Transverse colon (tissue), 4 donors: ENCODE measurements around the gene PSKH1.

Experiments
- CTCF ChIP-seq, 5 experiments: fragments of 200-600 bp in 3 of 5; fragments of 450-650 bp in 2 of 5; sonication (generic) in 3 of 5; IDR thresholded peaks; 1 replicate in 2 of 5; 2 replicates in 3 of 5; pipeline ENCODE4 v1.5.1; 2016 to 2017; ENCODE audit warnings: antibody characterized with exemption in 5 of 5, inconsistent platforms in 3 of 5, mild to moderate bottlenecking in 2 of 5, moderate library complexity in 1 of 5
- POLR2A ChIP-seq: fragments of 450-650 bp; IDR thresholded peaks from one replicate; pipeline ENCODE4 v1.6.1; 2016; ENCODE audit warnings: antibody characterized with exemption, mild to moderate bottlenecking, moderate library complexity
- POLR2AphosphoS5 ChIP-seq, 3 donors: sonication (generic); formaldehyde crosslinking; IDR thresholded peaks; one replicate each; pipeline ENCODE4 v1.6.1; 2016; ENCODE audit warnings: antibody characterized with exemption in 3 of 3

- TF ChIP-seq CTCF (IDR thresholded peaks at IDR 0.05) (no peak), POLR2AphosphoS5 (IDR thresholded peaks at IDR 0.05) (no peak), POLR2A (no peak)
Measured at GRCh38 chr16:67915831-67916723, 23.0 kb downstream of the PSKH1 start.
